Glutamatergic neuron (in vitro differentiated cells): ENCODE results near the gene SESN3. TPM values are rescaled to one million over a fixed set of nuclear protein-coding genes. Genes with fewer than 3 reads are reported as not detected.

ENCODE experiments used
- DNase-seq: peaks from one replicate; pipeline ENCODE4 v3.0.0; 2022
- H3K27ac Mint-ChIP-seq: one replicate; pipeline ENCODE4 v1.8.0; 2020; ENCODE audit warnings: mild to moderate bottlenecking, mixed read lengths, inconsistent platforms; ENCODE audit not compliant: unreplicated experiment
- H3K27me3 Mint-ChIP-seq: one replicate; pipeline ENCODE4 v1.8.0; 2020; ENCODE audit warnings: mild to moderate bottlenecking, moderate library complexity, mixed read lengths, inconsistent platforms; ENCODE audit not compliant: unreplicated experiment
- H3K36me3 Mint-ChIP-seq: one replicate; pipeline ENCODE4 v1.8.0; 2020; ENCODE audit warnings: mild to moderate bottlenecking, mixed read lengths, inconsistent platforms; ENCODE audit not compliant: unreplicated experiment
- H3K4me1 Mint-ChIP-seq: one replicate; pipeline ENCODE4 v1.8.0; 2020; ENCODE audit warnings: mild to moderate bottlenecking, low read depth, mixed read lengths, inconsistent platforms; ENCODE audit not compliant: unreplicated experiment
- H3K4me3 Mint-ChIP-seq: one replicate; pipeline ENCODE4 v1.8.0; 2020; ENCODE audit warnings: mild to moderate bottlenecking, mixed read lengths, inconsistent platforms; ENCODE audit not compliant: unreplicated experiment
- H3K9me3 Mint-ChIP-seq: one replicate; pipeline ENCODE4 v1.8.0; 2020; ENCODE audit warnings: mild to moderate bottlenecking, moderate library complexity, mixed read lengths, inconsistent platforms; ENCODE audit not compliant: unreplicated experiment
- total RNA-seq: library from RNA; stranded (reverse); fragmentation: NEBNext Ultra II Directional; extraction: Animal tissue kit (Norgen Biotek cat#: 25700); gene quantifications from one replicate; pipeline ENCODE4 v1.2.1, GENCODE V29; 2021; ENCODE audit not compliant: unreplicated experiment
- TF ChIP-seq, protein P1 (sequence below): fragments of 200-600 bp; sonication (generic); IDR thresholded peaks from one replicate; pipeline ENCODE4 v1.5.0; 2021; ENCODE audit not compliant: partially characterized antibody, unreplicated experiment

SESN3 gene
- total RNA-seq, 1 donor from 2014 or later, result 213 TPM

GRCh38 chr11:95243673-95244072 lies 12.7 kb upstream of the SESN3 start:
- H3K27me3 Mint-ChIP-seq, result no peaks in the 10 kb centered on the region
- H3K36me3 Mint-ChIP-seq, result no peaks in the 10 kb centered on the region
- TF ChIP-seq, protein P1, sequence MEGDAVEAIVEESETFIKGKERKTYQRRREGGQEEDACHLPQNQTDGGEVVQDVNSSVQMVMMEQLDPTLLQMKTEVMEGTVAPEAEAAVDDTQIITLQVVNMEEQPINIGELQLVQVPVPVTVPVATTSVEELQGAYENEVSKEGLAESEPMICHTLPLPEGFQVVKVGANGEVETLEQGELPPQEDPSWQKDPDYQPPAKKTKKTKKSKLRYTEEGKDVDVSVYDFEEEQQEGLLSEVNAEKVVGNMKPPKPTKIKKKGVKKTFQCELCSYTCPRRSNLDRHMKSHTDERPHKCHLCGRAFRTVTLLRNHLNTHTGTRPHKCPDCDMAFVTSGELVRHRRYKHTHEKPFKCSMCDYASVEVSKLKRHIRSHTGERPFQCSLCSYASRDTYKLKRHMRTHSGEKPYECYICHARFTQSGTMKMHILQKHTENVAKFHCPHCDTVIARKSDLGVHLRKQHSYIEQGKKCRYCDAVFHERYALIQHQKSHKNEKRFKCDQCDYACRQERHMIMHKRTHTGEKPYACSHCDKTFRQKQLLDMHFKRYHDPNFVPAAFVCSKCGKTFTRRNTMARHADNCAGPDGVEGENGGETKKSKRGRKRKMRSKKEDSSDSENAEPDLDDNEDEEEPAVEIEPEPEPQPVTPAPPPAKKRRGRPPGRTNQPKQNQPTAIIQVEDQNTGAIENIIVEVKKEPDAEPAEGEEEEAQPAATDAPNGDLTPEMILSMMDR, result no peak
- H3K27ac Mint-ChIP-seq, result no peak overlapping the region
- peaks cover 1% of the 10 kb centered on the region for H3K9me3 Mint-ChIP-seq
- peaks cover 6% of the 10 kb centered on the region for H3K4me1 Mint-ChIP-seq
- no peak for DNase-seq
- no peak overlapping the region for H3K4me3 Mint-ChIP-seq

GRCh38 chr11:95242845-95243605 lies 12.0 kb upstream of the SESN3 start:
- Mint-ChIP-seq H3K9me3 (peaks cover 1% of the 10 kb centered on the region), H3K4me3 (no peak overlapping the region), H3K4me1 (peaks cover 4% of the 10 kb centered on the region), H3K27ac (no peak overlapping the region), H3K27me3 (no peaks in the 10 kb centered on the region), H3K36me3 (no peaks in the 10 kb centered on the region)
- TF ChIP-seq, protein P1, result no peak
- no peak for DNase-seq

GRCh38 chr11:95242091-95242844 lies 11.3 kb upstream of the SESN3 start:
- no peak overlapping the region for H3K27ac Mint-ChIP-seq
- peaks cover 4% of the 10 kb centered on the region for H3K4me1 Mint-ChIP-seq
- TF ChIP-seq, protein P1, result no peak

GRCh38 chr11:95241681-95242081 lies 10.7 kb upstream of the SESN3 start:
- no peaks in the 10 kb centered on the region for H3K27me3 Mint-ChIP-seq
- peaks cover 4% of the 10 kb centered on the region for H3K4me1 Mint-ChIP-seq
- DNase-seq, result no peak
- peaks cover 1% of the 10 kb centered on the region for H3K9me3 Mint-ChIP-seq
- TF ChIP-seq, protein P1, result no peak
- H3K4me3 Mint-ChIP-seq, result no peak overlapping the region
- H3K27ac Mint-ChIP-seq, result no peak overlapping the region
- no peaks in the 10 kb centered on the region for H3K36me3 Mint-ChIP-seq

More at GRCh38 chr11:95242091-95242844, 11.3 kb upstream of the SESN3 start:
- Mint-ChIP-seq H3K36me3 (no peaks in the 10 kb centered on the region), H3K27me3 (no peaks in the 10 kb centered on the region), H3K4me3 (no peak overlapping the region), H3K9me3 (peaks cover 1% of the 10 kb centered on the region)
- DNase-seq, result no peak
